Heart left ventricle (tissue), 16 donors: ENCODE results near the gene NCKAP1. TPM values are rescaled to one million over a fixed set of nuclear protein-coding genes. Genes with fewer than 3 reads are reported as not detected.

ENCODE experiments used
- ATAC-seq, 4 donors: fragments of 200-7000 bp; cut with Tn5 transposase; one replicate each; pipeline ENCODE4 v1.9.1; 2020 to 2022; ENCODE audit warnings: moderate library complexity in 4 of 4, mild to moderate bottlenecking in 3 of 4, moderate number of reproducible peaks in 1 of 4
- DNase-seq, 5 donors: peaks; one replicate each; pipeline ENCODE4 v3.0.0-alpha.2; 2020
- H3K27ac ChIP-seq, 12 donors: fragments of 200-600 bp; sonication (generic) in 4 of 12; one replicate each; pipeline versions ENCODE4 v1.5.0 to v1.8.0; 2016 to 2022; ENCODE audit warnings: mild to moderate bottlenecking in 2 of 12
- H3K27me3 ChIP-seq, 9 donors: fragments of 200-600 bp; sonication (generic) in 2 of 9; one replicate each; pipeline versions ENCODE4 v1.5.1 to v1.8.0; 2016 to 2022; ENCODE audit warnings: mild to moderate bottlenecking in 3 of 9
- H3K36me3 ChIP-seq, 9 donors: fragments of 200-600 bp; sonication (generic) in 2 of 9; one replicate each; pipeline versions ENCODE4 v1.5.0 to v1.8.0; 2018 to 2022; ENCODE audit warnings: mild to moderate bottlenecking in 2 of 9
- H3K4me1 ChIP-seq, 12 donors: fragments of 200-600 bp; sonication (generic) in 4 of 12; one replicate each; pipeline versions ENCODE4 v1.5.0 to v1.8.0; 2016 to 2022; ENCODE audit warnings: mild to moderate bottlenecking in 3 of 12
- H3K4me3 ChIP-seq, 12 donors: fragments of 200-600 bp; sonication (generic) in 4 of 12; one replicate each; pipeline versions ENCODE4 v1.5.0 to v1.8.0; 2017 to 2022; ENCODE audit warnings: mild to moderate bottlenecking in 9 of 12, moderate library complexity in 4 of 12
- H3K9me3 ChIP-seq, 12 donors: fragments of 200-600 bp; sonication (generic) in 4 of 12; one replicate each; pipeline versions ENCODE4 v1.5.0 to v1.8.0; 2016 to 2022; ENCODE audit warnings: mild to moderate bottlenecking in 1 of 12
- CTCF ChIP-seq, 12 donors: fragments of 200-600 bp; sonication (generic) in 4 of 12; IDR thresholded peaks; one replicate each; pipeline versions ENCODE4 v1.5.0 to v1.8.0; 2018 to 2022; ENCODE audit warnings: antibody characterized with exemption in 12 of 12, mild to moderate bottlenecking in 5 of 12
- POLR2A ChIP-seq, 2 donors: fragments of 450-650 bp; IDR thresholded peaks; one replicate each; pipeline ENCODE4 v1.6.1; 2017; ENCODE audit warnings: antibody characterized with exemption in 2 of 2, mild to moderate bottlenecking in 2 of 2, moderate library complexity in 2 of 2
- WGBS, 4 donors: extraction: QIAGEN DNeasy Blood & Tissue Kit in 2 of 4; methylation state at CpG; one replicate each; pipeline versions ENCODE4 v1.1.5 to v1.1.7; 2013 to 2018; 5-methylcytosine and 5-hydroxymethylcytosine counted together
- intact Hi-C, 10 donors: fragments of 100-400 bp; cut with DNase I; formaldehyde crosslinking; loops; one replicate each; pipeline versions ENCODE4 v1.11.1 to v1.14.2; 2022
- polyA plus RNA-seq, 2 donors: library from polyadenylated mRNA; stranded (reverse); fragments of 200-250 nt; gene quantifications; one replicate each; pipeline ENCODE4 v1.2.3, GENCODE V29; 2013
- total RNA-seq, 9 donors: library from RNA; depleted of rRNA in 2 of 9; stranded (reverse); fragments of >200 nt in 2 of 9; fragmentation: NEBNext Ultra II Directional in 3 of 9; extraction: Animal tissue kit (Norgen Biotek cat#: 25700) in 3 of 9; gene quantifications; one replicate each; pipeline versions ENCODE4 v1.1.0 to v1.2.4, GENCODE V29; 2016 to 2023
- donor health status: ischemic (EF 13 %, LVEDD 7.1; RV severe dilation, severe dysfunction).
- donor health status: healthy with polysubstance abuse.
- donor health status: DM: no; HTN: yes; CAD: no.
- donor health status: DM: no; HTN: no; CAD: no.
- donor health status: ischemic (EF 25% LVEDD 6.9; RV normal size, moderate dysfunction).
- donor health status: ischemic (EF 25% LVEDD 5.7; RV mildly dilated, moderate dysfunction).
- donor health status: healthy.
- donor health status: DM: yes; HTN: yes; CAD: no.
- donor health status: ischemic (EF 35%, LVEDD 5.7; RV mildly dilated, moderate dysfunction).
- donor health status: nonischemic (EF 11% LVEDD 7.7; RV severe dilation, severe dysfunction).
- donor health status: DM: yes; HTN: yes; CAD: no.
- donor health status: PGD.
- donor health status: ischemic (EF 29% LVEDD 5.4; RV normal size, mild dysfunction).
- donor health status: nonischemic (EF 23%, LVEDD 6.1; RV moderate dilation, normal function).

NCKAP1 gene
- total and polyA plus RNA-seq, 11 donors, result 33.5 to 168 (median 138) TPM

DNA sequence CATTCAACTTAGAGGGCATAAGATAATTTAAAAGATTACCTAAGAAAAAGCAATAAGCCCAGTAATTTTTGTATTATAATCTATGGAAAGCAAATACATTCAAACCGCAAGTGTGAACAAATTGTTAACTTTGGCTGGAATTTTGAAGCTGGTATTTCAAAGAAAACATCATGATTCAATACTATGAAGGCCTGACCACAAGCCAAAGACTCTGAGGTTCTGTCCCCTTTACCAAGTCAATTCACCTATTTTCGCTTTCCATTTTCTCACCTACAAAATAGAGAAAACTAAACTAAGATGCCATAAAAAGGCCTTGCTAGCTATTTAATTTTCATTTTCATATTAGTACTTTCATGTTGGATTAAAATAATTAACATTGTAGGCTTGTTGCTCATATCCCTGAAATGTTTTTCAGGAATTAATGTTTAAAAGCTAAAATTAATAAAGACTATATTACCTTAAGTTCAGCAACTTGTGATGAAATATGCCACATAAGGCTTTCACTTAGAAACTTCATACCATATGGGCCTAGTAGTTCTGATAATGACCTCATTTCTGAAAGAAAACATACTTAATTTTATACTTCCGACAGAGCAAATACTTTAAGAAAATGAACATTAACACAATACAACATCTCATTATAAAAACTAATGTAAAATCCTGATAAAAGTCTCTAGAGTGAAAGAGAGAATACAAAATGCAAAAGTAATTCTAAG lies 86.2 kb downstream of the NCKAP1 start:
- 89 to 95% (median 92%) methylated on average over 3 of the region's 3 CpGs for WGBS, 4 donors
- Histone ChIP-seq H3K4me3 (no peak overlapping the region), H3K27ac (no peak overlapping the region), H3K27me3 (no peaks in the 10 kb centered on the region), H3K4me1 (peaks cover 0 to 20% (median 3%) of the 10 kb centered on the region in 12 donors), H3K36me3 (peaks cover 0 to 99% (median 28%) of the 10 kb centered on the region in 9 donors), H3K9me3 (no peaks in the 10 kb centered on the region)
- TF ChIP-seq CTCF (IDR thresholded peaks at IDR 0.05) (no peak), POLR2A (IDR thresholded peaks at IDR 0.05) (no peak)
- intact Hi-C loops, result no loop called here
- DNase-seq (no peak), ATAC-seq (no peak)

GRCh38 chr2:182950546-182950945 lies 87.7 kb downstream of the NCKAP1 start:
- Histone ChIP-seq H3K4me3 (no peak overlapping the region), H3K27me3 (no peaks in the 10 kb centered on the region), H3K27ac (peak overlapping the region in 3 of 12 donors; percentile 44 to 70 (median 59)), H3K4me1 (peaks cover 0 to 27% (median 7%) of the 10 kb centered on the region in 12 donors), H3K36me3 (peaks cover 0 to 96% (median 21%) of the 10 kb centered on the region in 9 donors), H3K9me3 (no peaks in the 10 kb centered on the region)
- WGBS, 4 donors, result 89 to 99% (median 97%) methylated on average over 3 of the region's 3 CpGs
- TF ChIP-seq POLR2A (IDR thresholded peaks at IDR 0.05) (no peak), CTCF (IDR thresholded peaks at IDR 0.05) (no peak)
- DNase-seq (no peak), ATAC-seq (no peak)
- intact Hi-C loops, result no loop called here

- no peaks in the 10 kb centered on the region for H3K9me3 ChIP-seq
- peaks cover 0 to 27% (median 7%) of the 10 kb centered on the region in 12 donors for H3K4me1 ChIP-seq
- no peaks in the 10 kb centered on the region for H3K27me3 ChIP-seq
- DNase-seq (peak in 4 of 5 donors; percentile 22 to 58 (median 52)), ATAC-seq (peak; percentile 68 to 89 (median 82))
- TF ChIP-seq POLR2A (IDR thresholded peaks at IDR 0.05) (no peak), CTCF (IDR thresholded peaks at IDR 0.05) (no peak)
- H3K36me3 ChIP-seq, result peaks cover 0 to 96% (median 21%) of the 10 kb centered on the region in 9 donors
- peak overlapping the region in 11 of 12 donors; percentile 5 to 70 (median 43) for H3K27ac ChIP-seq
- WGBS, 4 donors, result 52 to 68% (median 58%) methylated on average over 5 of the region's 5 CpGs
- H3K4me3 ChIP-seq, result no peak overlapping the region
- intact Hi-C loops, result no loop called here
These were observed 88.6 kb downstream of the NCKAP1 start for GRCh38 chr2:182949572-182950189.

GRCh38 chr2:182949052-182949451 lies 89.2 kb downstream of the NCKAP1 start:
- Histone ChIP-seq H3K27me3 (no peaks in the 10 kb centered on the region), H3K9me3 (no peaks in the 10 kb centered on the region), H3K4me1 (peaks cover 0 to 27% (median 7%) of the 10 kb centered on the region in 12 donors), H3K4me3 (no peak overlapping the region), H3K36me3 (peaks cover 0 to 94% (median 21%) of the 10 kb centered on the region in 9 donors), H3K27ac (peak overlapping the region in 10 of 12 donors; percentile 20 to 70 (median 43))
- intact Hi-C loops, result no loop called here
- DNase-seq (no peak), ATAC-seq (peak in 1 of 4 donors; percentile 50)
- WGBS, 4 donors, result 85 to 93% (median 88%) methylated on average over 4 of the region's 4 CpGs
- TF ChIP-seq CTCF (IDR thresholded peaks at IDR 0.05), result no peak
- no peak for TF ChIP-seq POLR2A (IDR thresholded peaks at IDR 0.05)
